Lower leg skin (tissue), 4 donors: ENCODE measurements around the gene PCED1B. TPM values are rescaled to one million over a fixed set of nuclear protein-coding genes. Genes with fewer than 3 reads are reported as not detected.

Experiments
- DNase-seq, 2 donors: peaks; one replicate each; pipeline ENCODE4 v3.0.0-alpha.2; 2019; ENCODE audit warnings: low spot score in 2 of 2
- H3K4me3 ChIP-seq: fragments of 200-600 bp; sonication (generic); 2 replicates; pipeline ENCODE4 v1.5.1; 2017; ENCODE audit warnings: mild to moderate bottlenecking, low read depth; ENCODE audit not compliant: poor library complexity, severe bottlenecking
- POLR2A ChIP-seq, 2 donors: fragments of 450-650 bp; IDR thresholded peaks; one replicate each; pipeline ENCODE4 v1.6.1; 2016 to 2017; ENCODE audit warnings: antibody characterized with exemption in 2 of 2, mild to moderate bottlenecking in 1 of 2, moderate library complexity in 1 of 2
- WGBS, 2 donors: methylation state at CpG; one replicate each; pipeline ENCODE4 v1.1.5; 2018; 5-methylcytosine and 5-hydroxymethylcytosine counted together
- intact Hi-C: fragments of 100-400 bp; cut with DNase I; formaldehyde crosslinking; loops from one replicate; pipeline ENCODE4 v1.15.0; 2023; ENCODE audit warnings: low total_unique reads
- total RNA-seq, 4 donors: library from RNA; depleted of rRNA; stranded (reverse); fragments of >200 nt; gene quantifications; one replicate each; pipeline ENCODE4 v1.1.0, GENCODE V29; 2016
- TF ChIP-seq, protein P1 (sequence below), 3 donors: fragments of 450-650 bp; IDR thresholded peaks; one replicate each; pipeline ENCODE4 v1.5.1; 2016; ENCODE audit warnings: antibody characterized with exemption in 3 of 3, mild to moderate bottlenecking in 3 of 3, moderate library complexity in 2 of 3

Gene PCED1B
- total RNA-seq, 4 donors from 2014 or later, result 0.23 to 3.0 (median 0.73) TPM

- no peak overlapping the region for H3K4me3 ChIP-seq
- intact Hi-C loops, result no loop called here
- 56 to 76% methylated on average over 1 of the region's 1 CpG for WGBS, 2 donors
- no peak for DNase-seq
- TF ChIP-seq, protein P1, sequence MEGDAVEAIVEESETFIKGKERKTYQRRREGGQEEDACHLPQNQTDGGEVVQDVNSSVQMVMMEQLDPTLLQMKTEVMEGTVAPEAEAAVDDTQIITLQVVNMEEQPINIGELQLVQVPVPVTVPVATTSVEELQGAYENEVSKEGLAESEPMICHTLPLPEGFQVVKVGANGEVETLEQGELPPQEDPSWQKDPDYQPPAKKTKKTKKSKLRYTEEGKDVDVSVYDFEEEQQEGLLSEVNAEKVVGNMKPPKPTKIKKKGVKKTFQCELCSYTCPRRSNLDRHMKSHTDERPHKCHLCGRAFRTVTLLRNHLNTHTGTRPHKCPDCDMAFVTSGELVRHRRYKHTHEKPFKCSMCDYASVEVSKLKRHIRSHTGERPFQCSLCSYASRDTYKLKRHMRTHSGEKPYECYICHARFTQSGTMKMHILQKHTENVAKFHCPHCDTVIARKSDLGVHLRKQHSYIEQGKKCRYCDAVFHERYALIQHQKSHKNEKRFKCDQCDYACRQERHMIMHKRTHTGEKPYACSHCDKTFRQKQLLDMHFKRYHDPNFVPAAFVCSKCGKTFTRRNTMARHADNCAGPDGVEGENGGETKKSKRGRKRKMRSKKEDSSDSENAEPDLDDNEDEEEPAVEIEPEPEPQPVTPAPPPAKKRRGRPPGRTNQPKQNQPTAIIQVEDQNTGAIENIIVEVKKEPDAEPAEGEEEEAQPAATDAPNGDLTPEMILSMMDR (IDR thresholded peaks at IDR 0.05), result no peak
- TF ChIP-seq POLR2A (IDR thresholded peaks at IDR 0.05), result no peak
These were observed 158.4 kb downstream of the PCED1B start for GRCh38 chr12:47237751-47238211.

GRCh38 chr12:47238669-47239114 lies 159.3 kb downstream of the PCED1B start:
- no peak for DNase-seq
- intact Hi-C loops, result no loop called here
- TF ChIP-seq POLR2A (IDR thresholded peaks at IDR 0.05), result no peak
- TF ChIP-seq, protein P1 (IDR thresholded peaks at IDR 0.05), result no peak
- H3K4me3 ChIP-seq, result no peak overlapping the region

DNA sequence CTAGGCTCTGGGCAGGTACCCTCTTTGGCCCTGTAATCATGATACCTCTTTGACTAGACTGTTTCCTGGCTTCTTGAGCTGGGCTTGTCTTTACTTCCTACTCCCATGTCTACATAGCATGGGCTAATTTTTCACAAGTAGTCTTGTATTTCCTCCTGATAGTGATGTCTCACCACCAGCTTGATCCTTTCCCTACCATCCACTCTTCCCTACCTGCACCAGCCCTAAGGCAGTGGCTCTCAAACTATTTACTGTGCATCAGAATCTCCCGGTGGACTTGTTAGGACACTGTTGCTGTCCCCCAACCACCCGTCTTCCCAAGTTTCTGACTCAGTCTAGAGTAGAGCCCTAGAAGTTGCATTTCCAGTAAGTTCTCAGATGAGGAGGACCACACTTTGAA lies 163.0 kb downstream of the PCED1B start:
- WGBS, 2 donors, result 79 to 93% methylated on average over 2 of the region's 2 CpGs
- H3K4me3 ChIP-seq, result no peak overlapping the region
- intact Hi-C loops, result no loop called here
- TF ChIP-seq, protein P1 (IDR thresholded peaks at IDR 0.05), result no peak
- no peak for TF ChIP-seq POLR2A (IDR thresholded peaks at IDR 0.05)
- no peak for DNase-seq

GRCh38 chr12:47244835-47245234 lies 165.4 kb downstream of the PCED1B start:
- no peak for DNase-seq
- intact Hi-C loops, result no loop called here
- TF ChIP-seq POLR2A (IDR thresholded peaks at IDR 0.05), result no peak
- TF ChIP-seq, protein P1 (IDR thresholded peaks at IDR 0.05), result no peak
- 77% methylated on average over 2 of the region's 2 CpGs for WGBS, 2 donors
- no peak overlapping the region for H3K4me3 ChIP-seq

- DNase-seq, result no peak
- H3K4me3 ChIP-seq, result no peak overlapping the region
- TF ChIP-seq POLR2A (IDR thresholded peaks at IDR 0.05), result no peak
- TF ChIP-seq, protein P1 (IDR thresholded peaks at IDR 0.05), result no peak
- intact Hi-C loops, result no loop called here
- 74% methylated on average over 2 of the region's 2 CpGs for WGBS, 2 donors
These were observed 166.2 kb downstream of the PCED1B start for GRCh38 chr12:47245623-47246022.

DNA sequence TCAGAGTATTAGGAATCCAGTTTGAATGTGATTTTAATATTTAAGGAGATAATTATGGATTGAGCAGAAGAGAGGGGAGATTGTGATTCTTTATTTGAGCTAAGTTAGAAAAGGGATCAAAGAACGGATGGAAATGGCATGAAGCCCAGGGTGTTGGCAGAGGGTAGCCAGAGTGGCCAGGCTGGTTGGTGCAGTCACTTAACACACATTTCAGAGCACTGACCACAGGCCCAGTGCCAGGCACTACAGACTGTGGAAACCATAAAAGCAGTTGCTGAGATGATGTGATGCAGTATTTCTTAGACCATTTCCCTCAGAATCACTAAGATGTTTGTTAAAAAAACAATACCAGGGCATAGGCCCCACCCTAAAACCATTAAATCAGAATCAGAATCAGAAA lies 168.0 kb downstream of the PCED1B start:
- DNase-seq, result no peak
- intact Hi-C loops, result no loop called here
- WGBS, 2 donors, result 45 to 50% methylated on average over 1 of the region's 1 CpG

More for the DNA sequence above, 168.0 kb downstream of the PCED1B start:
- H3K4me3 ChIP-seq, result no peak overlapping the region
- TF ChIP-seq, protein P1 (IDR thresholded peaks at IDR 0.05), result no peak
- TF ChIP-seq POLR2A (IDR thresholded peaks at IDR 0.05), result no peak
